ENCODE measurements around the gene SMYD1.

Gene SMYD1

DNA sequence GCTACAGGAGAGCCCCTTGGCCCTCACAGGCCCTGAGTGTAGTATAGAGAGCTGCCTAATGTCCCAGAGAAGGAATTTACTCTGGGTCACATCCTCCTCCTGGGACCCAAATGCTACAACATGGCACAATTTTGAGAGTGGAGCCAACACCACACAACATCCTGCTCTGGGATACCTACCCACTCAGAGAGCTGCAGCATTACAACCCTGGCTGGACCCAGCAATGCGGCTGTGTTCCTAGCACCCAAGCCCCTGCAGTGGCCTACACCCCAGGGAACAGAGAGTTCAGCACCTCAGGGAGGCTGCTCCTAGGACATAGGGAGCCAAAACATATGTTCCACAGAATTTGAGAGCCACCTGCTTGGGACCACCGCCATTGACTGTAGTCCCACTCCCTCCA, 79.5 kb downstream of the SMYD1 start:
- no peak for DNase-seq

DNA sequence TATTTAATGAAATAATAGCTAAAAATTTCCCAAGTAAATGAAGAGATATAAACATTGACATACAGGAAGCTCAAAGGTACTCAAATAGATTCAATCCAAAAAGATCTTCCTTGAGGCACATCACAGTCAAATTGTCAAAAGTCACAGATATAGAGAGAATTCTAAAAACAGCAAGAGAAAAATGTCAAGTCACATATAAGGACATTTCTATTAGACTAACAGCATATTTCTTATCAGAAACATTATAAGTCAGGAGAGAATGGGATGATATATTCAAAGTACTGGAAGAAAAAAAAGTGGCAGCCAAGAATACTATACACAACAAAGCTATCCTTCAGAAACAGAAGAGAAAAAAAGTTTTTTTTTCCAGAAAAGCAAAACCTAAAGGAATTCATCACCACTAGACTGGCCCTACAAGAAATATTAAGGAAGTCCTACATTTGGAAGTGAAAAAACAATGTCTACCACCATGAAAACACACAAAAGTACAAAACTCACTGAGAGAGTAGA, 81.4 kb downstream of the SMYD1 start:
- no peak for DNase-seq

DNA sequence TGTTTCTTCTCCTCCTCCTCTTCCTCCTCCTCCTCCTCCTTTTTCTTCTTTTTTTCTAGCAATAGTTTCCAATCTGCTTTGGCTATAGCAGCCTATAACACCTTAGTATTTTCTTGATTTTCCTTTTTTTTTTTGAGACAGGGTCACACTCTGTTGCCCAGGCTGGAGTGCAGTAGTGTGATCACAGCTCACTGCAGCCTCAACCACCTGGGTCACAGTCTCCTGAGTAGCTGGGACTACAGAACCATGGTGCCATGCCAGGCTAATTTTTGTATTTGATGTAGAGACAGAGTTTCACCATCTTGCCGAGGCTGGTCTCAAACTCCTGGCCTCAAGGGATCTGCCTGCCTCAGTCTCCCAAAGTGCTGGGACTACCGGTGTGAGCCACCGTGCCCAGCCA, 91.9 kb downstream of the SMYD1 start:
- DNase-seq: no peak

DNA sequence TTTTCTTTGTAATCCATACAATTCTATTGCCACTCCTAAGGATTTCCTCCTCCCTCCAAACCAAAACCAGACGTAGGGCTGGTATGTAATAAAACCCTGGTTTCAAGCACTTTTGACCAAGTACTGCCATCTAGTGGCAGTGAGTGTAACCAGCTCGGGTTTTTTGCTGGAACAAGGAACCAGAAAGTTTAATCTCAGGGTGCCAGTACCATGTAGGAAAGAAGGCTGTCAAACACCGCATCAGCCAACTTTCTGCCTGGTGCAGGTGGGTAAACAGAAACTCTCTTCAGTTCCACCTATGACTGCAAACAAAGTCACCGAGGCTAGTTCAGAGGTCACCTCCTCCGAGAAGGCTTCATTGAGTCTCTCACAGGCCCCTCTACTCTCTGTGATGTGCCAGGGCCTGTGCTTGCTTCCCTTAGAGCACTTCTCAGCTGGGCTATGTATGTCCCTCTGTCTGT, 92.4 kb downstream of the SMYD1 start:
- peak; percentile 80 to 87 (median 84) for DNase-seq

DNA sequence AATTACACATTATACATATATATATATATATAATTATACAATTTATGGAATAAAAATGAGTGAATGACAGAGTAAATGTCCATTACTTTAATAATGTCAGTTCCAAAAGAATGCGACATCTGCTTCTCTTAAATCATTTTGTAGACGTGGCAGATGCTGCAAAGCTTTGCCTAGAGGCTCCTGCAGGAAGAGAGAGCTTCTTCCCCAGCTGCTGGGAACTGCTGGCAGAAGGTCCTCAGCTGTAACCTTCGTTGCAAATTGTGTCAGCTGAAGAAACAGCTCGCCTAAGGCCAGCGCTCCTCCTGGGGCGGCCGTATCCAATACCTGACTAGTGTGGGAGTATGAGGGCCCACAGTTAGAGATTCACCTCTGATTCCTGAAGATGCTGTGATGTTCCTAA, 92.9 kb downstream of the SMYD1 start:
- no peak for DNase-seq

DNA sequence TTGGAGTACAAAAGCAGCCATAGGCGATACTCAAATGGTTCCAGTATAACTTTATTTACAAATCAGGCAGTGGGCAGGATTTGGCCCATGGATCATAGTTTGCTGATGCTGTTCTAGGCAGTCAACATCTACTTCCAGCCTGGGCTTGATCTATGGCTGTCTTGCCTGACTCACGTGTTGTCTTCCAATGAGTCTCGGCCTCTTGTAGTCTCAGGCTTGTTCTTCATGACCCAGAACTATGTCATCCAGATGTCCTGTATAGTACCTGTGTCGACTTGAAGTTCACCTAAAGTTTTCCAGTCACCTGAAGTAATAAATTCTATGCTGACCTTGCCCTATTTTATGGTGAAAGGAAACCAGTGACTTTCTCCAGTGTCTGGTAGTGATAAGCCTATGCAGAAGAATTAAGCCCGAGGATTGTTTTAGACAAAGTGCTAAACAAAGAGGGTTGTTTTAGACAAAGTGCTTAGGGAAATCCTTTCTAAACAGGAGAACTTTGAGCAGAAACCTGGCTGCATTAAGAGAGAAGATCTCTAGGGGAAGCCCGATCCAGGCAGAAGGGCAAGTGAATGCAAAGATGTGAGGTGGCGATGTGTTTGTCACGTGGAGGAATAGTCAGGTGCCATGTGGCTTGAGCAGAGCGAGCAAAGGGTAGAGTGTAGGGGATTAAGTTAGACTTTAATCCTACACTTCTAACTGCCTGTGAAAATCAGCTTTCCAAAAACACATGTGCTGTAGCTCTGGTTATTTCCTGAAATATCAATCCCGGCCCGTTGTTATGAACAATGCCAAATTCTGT, 94.0 kb downstream of the SMYD1 start:
- no peak for DNase-seq

All from suppressor macrophage (primary cell).